ENCODE results near the gene KAT6B. TPM values are rescaled to one million over a fixed set of nuclear protein-coding genes. Genes with fewer than 3 reads are reported as not detected.

The KAT6B gene
- total RNA-seq, 1 donor from 2014 or later, result 155 TPM

GRCh38 chr10:74991435-74991834, 165.0 kb downstream of the KAT6B start:
- H3K9me3 Mint-ChIP-seq, result no peaks in the 10 kb centered on the region

GRCh38 chr10:74992068-74992467, 165.7 kb downstream of the KAT6B start:
- peaks cover 46% of the 10 kb centered on the region for H3K4me1 Mint-ChIP-seq
- peaks cover 28% of the 10 kb centered on the region for H3K36me3 Mint-ChIP-seq
- no peaks in the 10 kb centered on the region for H3K9me3 Mint-ChIP-seq
- H3K4me3 Mint-ChIP-seq, result no peak overlapping the region
- peak overlapping the region; percentile 57 for H3K27ac Mint-ChIP-seq
- no peak for DNase-seq (ENCODE audit: low spot score in 2 of 2, unreplicated experiment in 2 of 2)
- no peaks in the 10 kb centered on the region for H3K27me3 Mint-ChIP-seq (ENCODE audit: low read depth)
- TF ChIP-seq CTCF (IDR thresholded peaks at IDR 0.05; ENCODE audit: unreplicated experiment), result no peak

More at GRCh38 chr10:74991435-74991834, 165.0 kb downstream of the KAT6B start:
- Mint-ChIP-seq H3K27ac (peak overlapping the region; percentile 57), H3K4me3 (no peak overlapping the region), H3K27me3 (ENCODE audit: low read depth) (no peaks in the 10 kb centered on the region), H3K4me1 (peaks cover 46% of the 10 kb centered on the region), H3K36me3 (peaks cover 31% of the 10 kb centered on the region)
- peak; percentile 60 for TF ChIP-seq CTCF (IDR thresholded peaks at IDR 0.05; ENCODE audit: unreplicated experiment)
- no peak for DNase-seq (ENCODE audit: low spot score in 2 of 2, unreplicated experiment in 2 of 2)

- peak overlapping the region; percentile 41 for H3K27ac Mint-ChIP-seq
- peaks cover 32% of the 10 kb centered on the region for H3K4me1 Mint-ChIP-seq
- no peak for TF ChIP-seq CTCF (IDR thresholded peaks at IDR 0.05; ENCODE audit: unreplicated experiment)
- DNase-seq (ENCODE audit: low spot score in 2 of 2, unreplicated experiment in 2 of 2), result no peak
- H3K9me3 Mint-ChIP-seq, result no peaks in the 10 kb centered on the region
- no peak overlapping the region for H3K4me3 Mint-ChIP-seq
- H3K27me3 Mint-ChIP-seq (ENCODE audit: low read depth), result no peaks in the 10 kb centered on the region
- H3K36me3 Mint-ChIP-seq, result peaks cover 37% of the 10 kb centered on the region
These were observed 167.2 kb downstream of the KAT6B start for GRCh38 chr10:74993649-74994048.

GRCh38 chr10:74994854-74995253, 168.5 kb downstream of the KAT6B start:
- TF ChIP-seq CTCF (IDR thresholded peaks at IDR 0.05; ENCODE audit: unreplicated experiment), result no peak
- H3K4me3 Mint-ChIP-seq, result no peak overlapping the region
- peaks cover 45% of the 10 kb centered on the region for H3K36me3 Mint-ChIP-seq
- no peak overlapping the region for H3K27ac Mint-ChIP-seq
- no peaks in the 10 kb centered on the region for H3K9me3 Mint-ChIP-seq
- H3K27me3 Mint-ChIP-seq (ENCODE audit: low read depth), result no peaks in the 10 kb centered on the region
- no peak for DNase-seq (ENCODE audit: low spot score in 2 of 2, unreplicated experiment in 2 of 2)
- H3K4me1 Mint-ChIP-seq, result peaks cover 22% of the 10 kb centered on the region

GRCh38 chr10:74995806-74996205, 169.4 kb downstream of the KAT6B start:
- peaks cover 47% of the 10 kb centered on the region for H3K36me3 Mint-ChIP-seq
- no peak overlapping the region for H3K4me3 Mint-ChIP-seq
- no peak for TF ChIP-seq CTCF (IDR thresholded peaks at IDR 0.05; ENCODE audit: unreplicated experiment)
- no peaks in the 10 kb centered on the region for H3K27me3 Mint-ChIP-seq (ENCODE audit: low read depth)
- no peak for DNase-seq (ENCODE audit: low spot score in 2 of 2, unreplicated experiment in 2 of 2)
- H3K9me3 Mint-ChIP-seq, result no peaks in the 10 kb centered on the region
- H3K27ac Mint-ChIP-seq, result no peak overlapping the region
- H3K4me1 Mint-ChIP-seq, result peaks cover 20% of the 10 kb centered on the region

- peaks cover 46% of the 10 kb centered on the region for H3K36me3 Mint-ChIP-seq
- H3K27me3 Mint-ChIP-seq (ENCODE audit: low read depth), result no peaks in the 10 kb centered on the region
- DNase-seq (ENCODE audit: low spot score in 2 of 2, unreplicated experiment in 2 of 2), result no peak
- H3K27ac Mint-ChIP-seq, result no peak overlapping the region
- H3K4me1 Mint-ChIP-seq, result peaks cover 11% of the 10 kb centered on the region
- H3K4me3 Mint-ChIP-seq, result no peak overlapping the region
- H3K9me3 Mint-ChIP-seq, result no peaks in the 10 kb centered on the region
- TF ChIP-seq CTCF (IDR thresholded peaks at IDR 0.05; ENCODE audit: unreplicated experiment), result no peak
These were observed 170.8 kb downstream of the KAT6B start for GRCh38 chr10:74997163-74997562.
